H1 (cell line): ENCODE measurements around the gene PRDX3. TPM values are rescaled to one million over a fixed set of nuclear protein-coding genes. Genes with fewer than 3 reads are reported as not detected.
"Not testable (repeated sequence)": the region's sequence is repeated elsewhere in the genome, so short reads cannot be mapped to it uniquely, and the experiment has no call there.

Experiments used
- CTCF ChIA-PET: fragments of 300-600 bp; sonication (Branson Sonifier 250); formaldehyde crosslinking; loops from one replicate; lab custom pipeline; 2021; ENCODE audit not compliant: partially characterized antibody; lab: Charles Lee
- POLR2A ChIA-PET: fragments of 300-600 bp; sonication (Branson Sonifier 250); formaldehyde crosslinking; loops from one replicate; lab custom pipeline; 2021; ENCODE audit warnings: inconsistent platforms; ENCODE audit not compliant: partially characterized antibody; lab: Charles Lee
- DNase-seq, 2 experiments: peaks; one replicate each; pipeline versions ENCODE4 v3.0.0 to v3.0.0-alpha.2; 2010 to 2022; ENCODE audit warnings: low spot score in 2 of 2, low read depth in 1 of 2, mixed read lengths in 1 of 2
- FAIRE-seq: peaks from 2 replicates; lab custom pipeline; 2011; peaks lifted over from hg19 to GRCh38; lab: Jason Lieb, UNC
- H2AFZ ChIP-seq: 2 replicates; pipeline ENCODE4 v1.8.1; 2012; ENCODE audit warnings: low read length, inconsistent platforms
- H2AK5ac ChIP-seq: 2 replicates; pipeline ENCODE4 v1.6.1; 2013; ENCODE audit warnings: low read depth, low read length
- H2BK120ac ChIP-seq: replicated peaks from 2 replicates; pipeline ENCODE3; 2013; ENCODE audit warnings: low read depth, low read length, inconsistent platforms
- H2BK12ac ChIP-seq: 2 replicates; pipeline ENCODE4 v1.6.1; 2013; ENCODE audit warnings: low read depth, low read length
- H2BK15ac ChIP-seq: 2 replicates; pipeline ENCODE4 v1.6.1; 2013; ENCODE audit warnings: low read length
- H2BK20ac ChIP-seq: 2 replicates; pipeline ENCODE4 v1.6.1; 2013; ENCODE audit warnings: low read length
- H2BK5ac ChIP-seq: 2 replicates; pipeline ENCODE4 v1.6.1; 2013; ENCODE audit warnings: low read depth, low read length
- H3K14ac ChIP-seq: 2 replicates; pipeline ENCODE4 v1.6.1; 2013; ENCODE audit warnings: inconsistent platforms; ENCODE audit not compliant: insufficient read length
- H3K18ac ChIP-seq: 2 replicates; pipeline ENCODE4 v1.6.1; 2013; ENCODE audit warnings: low read length; ENCODE audit errors: extremely low read depth
- H3K23ac ChIP-seq: 2 replicates; pipeline ENCODE4 v1.6.1; 2013; ENCODE audit warnings: inconsistent platforms; ENCODE audit not compliant: insufficient read length
- H3K23me2 ChIP-seq: 2 replicates; pipeline ENCODE4 v1.6.1; 2013; ENCODE audit warnings: low read depth, low read length
- H3K27ac ChIP-seq: 2 replicates; pipeline ENCODE4 v1.6.1; 2011; ENCODE audit warnings: low read depth, low read length, inconsistent platforms
- H3K27me3 ChIP-seq, 4 experiments: replicated peaks in 1 of 4; 1 replicate in 1 of 4; 2 replicates in 3 of 4; pipeline versions ENCODE4 v1.6.1 to v1.8.1; 2011 to 2013; ENCODE audit warnings: low read length in 3 of 4, mild to moderate bottlenecking in 3 of 4, inconsistent platforms in 2 of 4, mixed read lengths in 2 of 4, moderate library complexity in 1 of 4; ENCODE audit not compliant: control insufficient read depth in 3 of 4, insufficient read depth in 3 of 4; ENCODE audit errors: extremely low read depth in 1 of 4
- H3K36me3 ChIP-seq, 4 experiments: 2 replicates each; pipeline versions ENCODE4 v1.6.1 to v1.8.1; 2011 to 2013; ENCODE audit warnings: mild to moderate bottlenecking in 4 of 4, low read length in 3 of 4, moderate library complexity in 2 of 4, control low read depth in 1 of 4, inconsistent platforms in 1 of 4; ENCODE audit not compliant: insufficient read depth in 4 of 4, control insufficient read depth in 2 of 4
- H3K4ac ChIP-seq: replicated peaks from 2 replicates; pipeline ENCODE3; 2013; ENCODE audit warnings: low read length, low read depth, mixed read lengths, inconsistent platforms; ENCODE audit not compliant: insufficient read length
- H3K4me1 ChIP-seq, 4 experiments: replicated peaks in 1 of 4; 1 replicate in 1 of 4; 2 replicates in 3 of 4; pipeline versions ENCODE4 v1.6.1 to v1.8.1; 2011 to 2013; ENCODE audit warnings: low read length in 3 of 4, inconsistent platforms in 2 of 4, mixed read lengths in 1 of 4; ENCODE audit not compliant: insufficient read depth in 4 of 4, control insufficient read depth in 3 of 4
- H3K4me2 ChIP-seq, 2 experiments: 2 replicates each; pipeline versions ENCODE4 v1.6.1 to v1.8.1; 2011 to 2013; ENCODE audit warnings: low read depth in 2 of 2, low read length in 2 of 2, control low read depth in 1 of 2, inconsistent platforms in 1 of 2, mild to moderate bottlenecking in 1 of 2; ENCODE audit not compliant: insufficient read depth in 1 of 2
- H3K4me3 ChIP-seq, 4 experiments: fragments of 200-600, 300-600 bp in 1 of 4; sonication (generic), shearing (Covaris generic), sonication (Bioruptor Twin) in 1 of 4; 2 replicates each; pipeline versions ENCODE4 v1.5.1 to v1.8.1; 2011 to 2016; ENCODE audit warnings: low read length in 4 of 4, low read depth in 3 of 4, control low read depth in 2 of 4, inconsistent platforms in 2 of 4, mild to moderate bottlenecking in 2 of 4, mixed read lengths in 1 of 4, moderate library complexity in 1 of 4; ENCODE audit not compliant: insufficient read depth in 2 of 4; ENCODE audit errors: extremely low read depth in 1 of 4
- H3K56ac ChIP-seq: replicated peaks from 2 replicates; pipeline ENCODE3; 2013; ENCODE audit warnings: low read depth, mild to moderate bottlenecking, mixed read lengths, low read length, inconsistent platforms; ENCODE audit not compliant: insufficient read length
- H3K79me1 ChIP-seq: 2 replicates; pipeline ENCODE4 v1.6.1; 2013; ENCODE audit warnings: low read depth, low read length, control low read depth
- H3K79me2 ChIP-seq, 2 experiments: 2 replicates each; pipeline versions ENCODE4 v1.6.1 to v1.8.1; 2012 to 2013; ENCODE audit warnings: low read length in 2 of 2, mild to moderate bottlenecking in 2 of 2, inconsistent platforms in 1 of 2; ENCODE audit not compliant: insufficient read depth in 2 of 2, control insufficient read depth in 1 of 2
- H3K9ac ChIP-seq, 4 experiments: replicated peaks in 1 of 4; 1 replicate in 1 of 4; 2 replicates in 3 of 4; pipeline versions ENCODE4 v1.6.1 to v1.8.1; 2011 to 2013; ENCODE audit warnings: low read depth in 3 of 4, low read length in 3 of 4, control low read depth in 2 of 4, mild to moderate bottlenecking in 2 of 4, moderate library complexity in 2 of 4, inconsistent platforms in 1 of 4; ENCODE audit errors: extremely low read depth in 1 of 4
- H3K9me3 ChIP-seq, 2 experiments: 2 replicates each; pipeline versions ENCODE4 v1.6.1 to v1.8.1; 2012 to 2013; ENCODE audit warnings: mild to moderate bottlenecking in 2 of 2, moderate library complexity in 2 of 2, control low read depth in 1 of 2, inconsistent platforms in 1 of 2, low read depth in 1 of 2, low read length in 1 of 2, mixed read lengths in 1 of 2; ENCODE audit not compliant: insufficient read depth in 2 of 2
- H4K20me1 ChIP-seq, 2 experiments: replicated peaks in 1 of 2; 2 replicates each; pipeline versions ENCODE3 to v1.8.1; 2011 to 2013; ENCODE audit warnings: inconsistent platforms in 2 of 2, low read length in 2 of 2, mild to moderate bottlenecking in 1 of 2; ENCODE audit not compliant: insufficient read depth in 2 of 2, control insufficient read depth in 1 of 2
- H4K5ac ChIP-seq: 2 replicates; pipeline ENCODE4 v1.6.1; 2013; ENCODE audit warnings: low read length, low read depth, mixed read lengths, inconsistent platforms; ENCODE audit not compliant: insufficient read length
- H4K8ac ChIP-seq: 2 replicates; pipeline ENCODE4 v1.8.0; 2013; ENCODE audit warnings: mild to moderate bottlenecking, moderate library complexity, low read length, inconsistent platforms; ENCODE audit not compliant: insufficient read depth; ENCODE audit errors: extremely low read depth
- H4K91ac ChIP-seq: replicated peaks from 2 replicates; pipeline ENCODE3; 2013; ENCODE audit warnings: low read length, mixed read lengths, inconsistent platforms; ENCODE audit not compliant: insufficient read length
- WGBS, 2 experiments: shearing (Covaris generic) in 1 of 2; methylation state at CpG; one replicate each; pipeline versions ENCODE4 v1.1.6 to v1.1.7; 2013 to 2015; ENCODE audit warnings: low lambda C conversion rate in 2 of 2, mixed read lengths in 2 of 2, inconsistent platforms in 1 of 2, low coverage in 1 of 2, missing lambda C conversion rate in 1 of 2; ENCODE audit not compliant: insufficient replicate concordance in 2 of 2, insufficient coverage in 1 of 2, insufficient read length in 1 of 2; ENCODE audit errors: extremely low coverage in 1 of 2, missing lambda C conversion rate in 1 of 2; 5-methylcytosine and 5-hydroxymethylcytosine counted together
- polyA plus RNA-seq, 7 experiments: library from polyadenylated mRNA; depleted of rRNA in 3 of 7; stranded (reverse) in 5 of 7; unstranded in 2 of 7; fragments of >200 nt in 5 of 7; fragments of 200-250 nt in 2 of 7; gene quantifications; 1 replicate in 5 of 7; 2 replicates in 1 of 7; 4 replicates in 1 of 7; pipeline versions ENCODE4 v1.2.1 to v1.2.3, GENCODE V29; 2011 to 2013; ENCODE audit warnings: missing spikeins in 2 of 7, mixed read lengths in 2 of 7
- total RNA-seq: library from RNA; stranded (reverse); fragmentation: NEBNext Ultra II Directional; extraction: Animal tissue kit (Norgen Biotek cat#: 25700); gene quantifications from 2 replicates; pipeline ENCODE4 v1.2.1, GENCODE V29; 2021

The PRDX3 gene
- total and polyA plus RNA-seq, 2 of the 8 experiments (the other 6 are each of a cell fraction or from before 2014, with no cell fraction given) = 201 to 208 TPM

DNA sequence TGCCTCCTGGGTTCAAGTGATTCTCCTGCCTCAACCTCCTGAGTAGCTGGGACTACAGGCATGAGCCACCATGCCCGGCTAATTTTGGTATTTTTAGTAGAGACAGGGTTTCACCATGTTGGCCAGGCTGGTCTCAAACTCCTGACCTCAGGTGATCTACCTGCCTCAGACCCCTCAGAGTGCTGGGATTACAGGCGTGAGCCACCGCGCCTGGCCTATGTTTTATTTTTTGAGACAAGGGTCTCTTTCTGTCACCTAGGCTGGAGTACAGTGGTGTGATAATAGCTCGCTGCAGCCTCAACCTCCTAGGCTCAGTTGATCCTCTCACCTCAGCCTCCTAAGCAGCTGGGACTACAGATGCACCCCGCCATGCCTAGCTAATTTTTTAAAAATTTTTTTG, 27.0 kb downstream of the PRDX3 start:
- not testable (repeated sequence) for H3K9ac ChIP-seq, H2AFZ ChIP-seq, H3K9me3 ChIP-seq, H3K23ac ChIP-seq, H3K4ac ChIP-seq, FAIRE-seq, H3K27me3 ChIP-seq, H2BK20ac ChIP-seq, H3K79me2 ChIP-seq, H2BK120ac ChIP-seq, H3K14ac ChIP-seq, H4K20me1 ChIP-seq, H2BK15ac ChIP-seq, DNase-seq, H3K27ac ChIP-seq, H4K8ac ChIP-seq, H3K4me2 ChIP-seq, H4K91ac ChIP-seq, H3K4me3 ChIP-seq, H4K5ac ChIP-seq, H3K56ac ChIP-seq, H3K23me2 ChIP-seq, H2BK5ac ChIP-seq, H2BK12ac ChIP-seq, H3K4me1 ChIP-seq, H2AK5ac ChIP-seq, H3K79me1 ChIP-seq, H3K18ac ChIP-seq
- ChIA-PET POLR2A (interaction anchor here (1.8 kb wide), 1 partner anchor 10 kb away, joined by 10 read pairs; no protein-coding TSS in a partner anchor), CTCF (interaction anchor here (1.1 to 4.2 kb wide), 2 partner anchors 12 to 54 kb away, joined by 3 to 15 read pairs; no protein-coding TSS in a partner anchor)
- WGBS, 2 experiments = 94% methylated on average over 6 of the region's 6 CpGs; no CpG with 5 or more reads in 1 of the 2 experiments
- peaks cover 0 to 13% (median 7%) of the 10 kb centered on the region in 4 experiments; a peak in 5 of 8 replicates for H3K36me3 ChIP-seq
